ENCODE results near the gene TRDN. TPM values are rescaled to one million over a fixed set of nuclear protein-coding genes. Genes with fewer than 3 reads are reported as not detected.

Gene TRDN
- total RNA-seq, 1 donor from 2014 or later: 0.34 TPM

DNA sequence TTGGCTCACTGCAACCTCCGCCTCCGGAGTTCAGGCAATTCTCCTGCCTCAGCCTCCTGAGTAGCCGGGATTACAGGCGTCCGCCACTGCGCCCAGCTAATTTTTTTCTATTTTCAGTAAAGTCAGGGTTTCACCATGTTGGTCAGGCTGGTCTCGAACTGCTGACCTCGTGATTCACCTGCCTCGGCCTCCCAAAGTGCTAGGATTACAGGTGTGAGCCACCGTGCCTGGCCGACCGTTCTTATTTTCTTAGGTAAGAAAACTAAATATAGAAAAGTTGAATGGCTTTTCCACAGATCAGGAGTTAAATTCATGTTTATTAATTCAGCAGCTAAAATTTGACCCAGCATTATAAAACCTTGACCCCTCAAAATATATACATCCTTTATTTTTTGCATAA is 238.7 kb downstream of the TRDN start:
- Mint-ChIP-seq H3K36me3 (no peaks in the 10 kb centered on the region), H3K4me3 (no peak overlapping the region), H3K27me3 (ENCODE audit: low read depth) (no peaks in the 10 kb centered on the region), H3K9me3 (no peaks in the 10 kb centered on the region), H3K27ac (no peak overlapping the region), H3K4me1 (no peaks in the 10 kb centered on the region)
- no peak for DNase-seq (ENCODE audit: low spot score in 2 of 2, unreplicated experiment in 2 of 2)
- TF ChIP-seq, protein P1, sequence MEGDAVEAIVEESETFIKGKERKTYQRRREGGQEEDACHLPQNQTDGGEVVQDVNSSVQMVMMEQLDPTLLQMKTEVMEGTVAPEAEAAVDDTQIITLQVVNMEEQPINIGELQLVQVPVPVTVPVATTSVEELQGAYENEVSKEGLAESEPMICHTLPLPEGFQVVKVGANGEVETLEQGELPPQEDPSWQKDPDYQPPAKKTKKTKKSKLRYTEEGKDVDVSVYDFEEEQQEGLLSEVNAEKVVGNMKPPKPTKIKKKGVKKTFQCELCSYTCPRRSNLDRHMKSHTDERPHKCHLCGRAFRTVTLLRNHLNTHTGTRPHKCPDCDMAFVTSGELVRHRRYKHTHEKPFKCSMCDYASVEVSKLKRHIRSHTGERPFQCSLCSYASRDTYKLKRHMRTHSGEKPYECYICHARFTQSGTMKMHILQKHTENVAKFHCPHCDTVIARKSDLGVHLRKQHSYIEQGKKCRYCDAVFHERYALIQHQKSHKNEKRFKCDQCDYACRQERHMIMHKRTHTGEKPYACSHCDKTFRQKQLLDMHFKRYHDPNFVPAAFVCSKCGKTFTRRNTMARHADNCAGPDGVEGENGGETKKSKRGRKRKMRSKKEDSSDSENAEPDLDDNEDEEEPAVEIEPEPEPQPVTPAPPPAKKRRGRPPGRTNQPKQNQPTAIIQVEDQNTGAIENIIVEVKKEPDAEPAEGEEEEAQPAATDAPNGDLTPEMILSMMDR (IDR thresholded peaks at IDR 0.05; ENCODE audit: unreplicated experiment): no peak

DNA sequence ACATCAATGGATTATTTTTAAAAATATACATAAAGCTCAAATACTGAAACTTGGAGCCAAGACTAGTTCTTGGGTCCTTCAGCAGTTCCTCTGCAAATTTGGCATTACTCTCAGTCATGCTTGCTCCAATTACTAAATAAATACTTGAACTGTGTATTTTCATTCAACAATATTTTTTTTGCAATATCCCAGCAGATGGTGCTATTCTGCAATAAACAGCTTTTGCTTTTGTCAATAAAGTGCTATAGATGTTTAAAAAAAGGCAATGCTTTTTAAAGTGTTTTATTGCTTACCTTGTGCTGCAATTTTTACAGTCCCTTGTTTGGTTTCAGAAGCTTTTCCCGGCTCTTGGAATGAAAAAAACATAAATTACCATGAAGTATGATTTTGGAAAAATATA is 243.4 kb downstream of the TRDN start:
- no peak overlapping the region for H3K4me3 Mint-ChIP-seq
- DNase-seq (ENCODE audit: low spot score in 2 of 2, unreplicated experiment in 2 of 2): no peak
- peaks cover 2% of the 10 kb centered on the region for H3K27me3 Mint-ChIP-seq (ENCODE audit: low read depth)
- no peaks in the 10 kb centered on the region for H3K36me3 Mint-ChIP-seq
- H3K4me1 Mint-ChIP-seq: no peaks in the 10 kb centered on the region
- H3K9me3 Mint-ChIP-seq: no peaks in the 10 kb centered on the region
- H3K27ac Mint-ChIP-seq: no peak overlapping the region
- TF ChIP-seq, protein P1 (IDR thresholded peaks at IDR 0.05; ENCODE audit: unreplicated experiment): peak; percentile 27

DNA sequence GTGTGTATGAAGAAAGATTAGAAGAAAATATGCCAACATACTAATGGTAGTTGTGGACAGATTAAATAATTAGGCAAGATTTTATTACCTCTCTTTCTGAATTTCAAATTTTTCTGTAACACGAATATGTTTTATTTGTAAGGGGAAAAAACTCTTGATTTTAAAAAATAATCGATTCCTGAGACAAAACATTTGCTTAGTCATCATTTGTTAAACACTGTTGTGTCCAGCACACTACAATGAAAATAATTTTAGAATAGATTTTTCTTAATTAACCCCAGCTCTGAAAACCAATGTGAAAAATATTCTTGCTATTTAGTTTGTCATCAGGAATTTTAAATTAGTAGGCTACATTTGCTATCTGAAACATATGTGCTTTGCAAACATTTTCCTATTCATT is 253.0 kb downstream of the TRDN start:
- Mint-ChIP-seq H3K27me3 (ENCODE audit: low read depth) (no peaks in the 10 kb centered on the region), H3K27ac (no peak overlapping the region), H3K9me3 (no peaks in the 10 kb centered on the region), H3K4me3 (no peak overlapping the region), H3K36me3 (no peaks in the 10 kb centered on the region), H3K4me1 (peaks cover 7% of the 10 kb centered on the region)
- TF ChIP-seq, protein P1 (IDR thresholded peaks at IDR 0.05; ENCODE audit: unreplicated experiment): no peak
- no peak for DNase-seq (ENCODE audit: low spot score in 2 of 2, unreplicated experiment in 2 of 2)

DNA sequence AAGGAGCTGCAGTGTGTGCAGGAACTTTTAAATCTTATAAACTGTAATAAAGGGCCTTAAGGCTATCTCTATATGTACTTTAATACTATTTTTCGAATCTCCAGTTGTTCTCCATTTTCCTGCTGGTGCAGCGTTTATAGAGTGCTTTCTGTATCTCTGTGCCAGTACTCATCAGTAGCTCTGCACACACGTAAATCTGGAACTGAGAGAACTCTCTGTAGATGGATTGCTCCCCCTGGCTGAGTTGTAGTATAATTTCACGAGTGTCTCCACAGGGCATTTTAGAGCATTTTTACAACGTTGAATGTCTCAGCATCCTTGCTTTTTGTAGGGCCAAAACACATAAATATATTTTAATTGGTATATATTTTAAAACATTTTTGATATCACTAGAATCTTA is 256.5 kb downstream of the TRDN start:
- no peaks in the 10 kb centered on the region for H3K27me3 Mint-ChIP-seq (ENCODE audit: low read depth)
- no peak for DNase-seq (ENCODE audit: low spot score in 2 of 2, unreplicated experiment in 2 of 2)
- H3K9me3 Mint-ChIP-seq: no peaks in the 10 kb centered on the region
- H3K4me3 Mint-ChIP-seq: no peak overlapping the region
- H3K36me3 Mint-ChIP-seq: no peaks in the 10 kb centered on the region
- no peak overlapping the region for H3K27ac Mint-ChIP-seq
- H3K4me1 Mint-ChIP-seq: peaks cover 7% of the 10 kb centered on the region
- TF ChIP-seq, protein P1 (IDR thresholded peaks at IDR 0.05; ENCODE audit: unreplicated experiment): no peak

DNA sequence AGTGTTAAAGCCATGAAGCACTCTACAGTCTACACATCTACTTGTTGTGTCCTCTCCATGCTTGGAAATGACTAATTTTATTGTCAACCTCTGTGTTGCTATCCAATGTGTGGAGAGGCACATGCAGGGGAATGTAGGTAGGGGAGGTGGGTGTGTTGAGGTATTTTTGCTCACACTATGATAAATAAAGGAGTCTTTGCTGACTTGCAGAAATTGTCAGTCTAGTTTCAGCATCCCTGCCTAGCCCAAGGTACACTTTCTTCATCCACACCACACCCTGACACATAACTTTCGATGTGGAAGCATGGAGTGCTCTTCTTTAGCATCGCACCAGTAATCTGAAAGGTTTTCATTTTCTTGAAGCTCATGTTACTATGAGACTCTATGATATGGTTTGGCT is 264.0 kb downstream of the TRDN start:
- Mint-ChIP-seq H3K4me1 (no peaks in the 10 kb centered on the region), H3K9me3 (peaks cover 12% of the 10 kb centered on the region), H3K36me3 (no peaks in the 10 kb centered on the region), H3K27ac (no peak overlapping the region), H3K4me3 (no peak overlapping the region), H3K27me3 (ENCODE audit: low read depth) (no peaks in the 10 kb centered on the region)
- DNase-seq (ENCODE audit: low spot score in 2 of 2, unreplicated experiment in 2 of 2): no peak
- TF ChIP-seq, protein P1 (IDR thresholded peaks at IDR 0.05; ENCODE audit: unreplicated experiment): no peak

DNA sequence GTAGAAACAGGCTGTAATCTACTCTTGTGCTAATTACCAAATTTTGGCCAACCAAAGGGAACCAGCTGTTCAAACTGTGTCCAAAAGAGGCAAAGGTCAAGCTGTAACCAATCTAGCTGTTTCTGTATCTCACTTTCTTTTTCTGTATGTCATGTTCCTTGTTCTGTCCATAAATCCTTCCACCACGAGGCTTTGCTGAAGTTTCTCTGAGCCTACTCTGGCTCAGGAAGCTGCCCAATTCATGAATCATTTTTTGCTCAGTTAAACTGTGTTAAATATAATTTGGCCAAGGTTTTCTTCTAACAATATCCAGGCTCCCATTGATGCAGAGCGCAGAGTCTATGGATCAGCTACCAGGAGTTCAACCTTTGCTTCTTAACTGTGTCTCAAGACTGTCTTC is 272.8 kb downstream of the TRDN start:
- Mint-ChIP-seq H3K27me3 (ENCODE audit: low read depth) (peaks cover 2% of the 10 kb centered on the region), H3K27ac (no peak overlapping the region), H3K36me3 (no peaks in the 10 kb centered on the region), H3K9me3 (peaks cover 18% of the 10 kb centered on the region), H3K4me3 (no peak overlapping the region), H3K4me1 (no peaks in the 10 kb centered on the region)
- TF ChIP-seq, protein P1 (IDR thresholded peaks at IDR 0.05; ENCODE audit: unreplicated experiment): no peak
- DNase-seq (ENCODE audit: low spot score in 2 of 2, unreplicated experiment in 2 of 2): no peak
